Measurements from ENCODE around the gene WDR47. TPM values are rescaled to one million over a fixed set of nuclear protein-coding genes. Genes with fewer than 3 reads are reported as not detected.

WDR47 gene
- total RNA-seq, 1 experiment from 2014 or later = 3.6 TPM

DNA sequence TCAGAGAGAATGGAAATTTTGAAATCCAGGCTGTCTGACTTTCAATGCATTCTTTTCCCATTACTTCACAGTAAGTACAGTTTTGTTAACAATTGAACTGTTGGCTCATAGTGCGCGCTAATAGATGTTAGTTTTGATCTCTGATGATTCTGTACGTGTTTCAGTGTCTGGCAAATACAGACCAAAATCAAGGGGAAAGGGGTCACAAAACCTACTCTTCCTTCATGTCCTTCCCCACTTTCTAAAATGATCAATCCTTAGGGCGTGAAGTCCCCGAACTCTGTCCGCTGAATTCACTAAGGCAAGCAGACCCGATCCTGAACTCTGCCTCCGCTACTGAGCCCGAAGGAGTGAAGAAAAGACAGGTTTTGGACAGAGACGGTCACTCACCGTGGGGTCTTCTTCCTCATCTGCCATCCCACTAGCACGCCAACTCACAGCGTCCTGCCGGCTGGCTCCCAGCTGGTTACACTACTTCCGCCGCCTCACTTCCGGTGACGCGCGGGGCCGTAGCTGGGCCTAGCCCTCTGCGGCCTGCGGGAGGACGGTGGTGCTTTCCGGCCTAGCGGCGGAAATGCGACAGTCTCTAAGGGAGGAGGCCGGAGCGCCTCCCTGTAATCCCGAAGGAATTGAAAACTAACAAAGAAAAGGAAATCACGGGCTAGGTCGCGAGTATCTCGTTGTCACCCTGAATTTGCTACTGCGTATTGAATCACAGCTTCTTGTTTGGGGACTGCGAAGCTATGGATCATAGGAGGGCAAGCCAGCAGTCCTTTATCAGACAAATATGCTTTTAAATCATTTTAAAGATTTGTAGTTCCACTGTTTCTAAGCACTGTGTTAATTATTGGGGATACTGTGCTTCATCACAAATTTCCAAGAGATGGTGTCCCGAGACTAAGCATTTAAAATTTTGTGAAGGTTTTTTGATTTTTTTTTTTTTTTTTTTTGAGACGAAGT lies 33.9 kb upstream of the WDR47 start, which contains the start of gene TAF13:
Gene TAF13 (minus strand): TSS at position 473 of the 960 bp plus-strand sequence. CDS start 56 bp downstream, at position 417.
- H3K36me3 Mint-ChIP-seq (ENCODE audit: insufficient read depth, unreplicated experiment) = peaks cover 8% of the 10 kb centered on the region
- H3K27me3 ChIP-seq (replicated peaks; ENCODE audit: control insufficient read depth, insufficient read depth, low read length) = no peaks in the 10 kb centered on the region
- TF ChIP-seq, protein P1, sequence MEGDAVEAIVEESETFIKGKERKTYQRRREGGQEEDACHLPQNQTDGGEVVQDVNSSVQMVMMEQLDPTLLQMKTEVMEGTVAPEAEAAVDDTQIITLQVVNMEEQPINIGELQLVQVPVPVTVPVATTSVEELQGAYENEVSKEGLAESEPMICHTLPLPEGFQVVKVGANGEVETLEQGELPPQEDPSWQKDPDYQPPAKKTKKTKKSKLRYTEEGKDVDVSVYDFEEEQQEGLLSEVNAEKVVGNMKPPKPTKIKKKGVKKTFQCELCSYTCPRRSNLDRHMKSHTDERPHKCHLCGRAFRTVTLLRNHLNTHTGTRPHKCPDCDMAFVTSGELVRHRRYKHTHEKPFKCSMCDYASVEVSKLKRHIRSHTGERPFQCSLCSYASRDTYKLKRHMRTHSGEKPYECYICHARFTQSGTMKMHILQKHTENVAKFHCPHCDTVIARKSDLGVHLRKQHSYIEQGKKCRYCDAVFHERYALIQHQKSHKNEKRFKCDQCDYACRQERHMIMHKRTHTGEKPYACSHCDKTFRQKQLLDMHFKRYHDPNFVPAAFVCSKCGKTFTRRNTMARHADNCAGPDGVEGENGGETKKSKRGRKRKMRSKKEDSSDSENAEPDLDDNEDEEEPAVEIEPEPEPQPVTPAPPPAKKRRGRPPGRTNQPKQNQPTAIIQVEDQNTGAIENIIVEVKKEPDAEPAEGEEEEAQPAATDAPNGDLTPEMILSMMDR (IDR thresholded peaks at IDR 0.05; ENCODE audit: insufficient read depth in 1 of 2, low read depth in 1 of 2, low read length in 1 of 2, severe bottlenecking in 1 of 2, unreplicated experiment in 1 of 2) = no peak
- intact Hi-C loops (cut with micrococcal nuclease; ENCODE audit: unreplicated experiment) = loop anchor here (2.0 kb wide), 1 partner anchor 35 kb away; no protein-coding TSS in a partner anchor
- no peaks in the 10 kb centered on the region for H3K9me3 ChIP-seq
- peak; percentile 89 to 91 for DNase-seq
- ChIA-PET POLR2A (interaction anchor here (1.0 to 1.2 kb wide), 4 partner anchors 15 to 59 kb away, joined by 5 to 12 read pairs (median 10); partner anchors contain the start of genes TMEM167B and WDR47), CTCF (interaction anchor here (0.7 to 0.8 kb wide), 3 partner anchors 13 to 128 kb away, joined by 3 to 6 read pairs (median 6); no protein-coding TSS in a partner anchor)
- H3K4me3 Mint-ChIP-seq (ENCODE audit: unreplicated experiment) = peak within 1 kb of the TSS; percentile 95
- H3K9me3 Mint-ChIP-seq (ENCODE audit: unreplicated experiment) = no peaks in the 10 kb centered on the region
- peak within 1 kb of the TSS; percentile 71 for H3K4me3 ChIP-seq (ENCODE audit: low read depth, low read length)
- BruUV-seq (replicated peaks) = TSS peak; percentile 88
- H3K27me3 Mint-ChIP-seq (ENCODE audit: insufficient read depth, unreplicated experiment) = no peaks in the 10 kb centered on the region
- H3K4me1 Mint-ChIP-seq (ENCODE audit: low read depth, unreplicated experiment) = no peaks in the 10 kb centered on the region
- H3K4me1 ChIP-seq = peaks cover under 1% of the 10 kb centered on the region; the same call in 1 of the 2 replicates
- H3K27ac Mint-ChIP-seq (ENCODE audit: unreplicated experiment) = peak within 1 kb of the TSS; percentile 97
- H3K36me3 ChIP-seq (ENCODE audit: control insufficient read depth, insufficient read depth, low read length) = no peaks in the 10 kb centered on the region

DNA sequence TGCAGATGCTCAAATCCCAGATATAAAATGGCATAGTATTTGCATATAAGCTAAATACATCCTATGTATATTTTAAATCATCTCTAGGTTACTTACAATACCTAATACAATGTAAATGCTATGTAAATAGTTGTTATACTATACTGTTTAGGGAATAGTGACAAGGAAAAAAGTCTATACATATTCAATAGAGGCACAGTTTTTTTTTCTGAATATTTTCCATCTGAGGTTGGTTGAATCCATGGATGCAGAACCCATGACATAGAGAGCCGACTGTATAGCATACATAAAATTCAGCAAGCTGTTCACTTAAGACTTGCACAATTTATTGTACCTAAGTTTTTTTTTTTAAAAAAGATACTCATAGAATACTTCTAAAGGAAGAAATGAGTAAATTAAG lies 27.4 kb upstream of the WDR47 start:
- H3K4me3 ChIP-seq (ENCODE audit: low read depth, low read length) = no peak overlapping the region
- CTCF ChIA-PET = no interaction called here
- no peaks in the 10 kb centered on the region for H3K27me3 ChIP-seq (replicated peaks; ENCODE audit: control insufficient read depth, insufficient read depth, low read length)
- Mint-ChIP-seq H3K9me3 (ENCODE audit: unreplicated experiment) (no peaks in the 10 kb centered on the region), H3K4me3 (ENCODE audit: unreplicated experiment) (no peak overlapping the region), H3K36me3 (ENCODE audit: insufficient read depth, unreplicated experiment) (peaks cover 7% of the 10 kb centered on the region), H3K27me3 (ENCODE audit: insufficient read depth, unreplicated experiment) (no peaks in the 10 kb centered on the region), H3K4me1 (ENCODE audit: low read depth, unreplicated experiment) (no peaks in the 10 kb centered on the region), H3K27ac (ENCODE audit: unreplicated experiment) (no peak overlapping the region)
- BruUV-seq (replicated peaks) = no TSS peak
- TF ChIP-seq, protein P1 (IDR thresholded peaks at IDR 0.05; ENCODE audit: insufficient read depth in 1 of 2, low read depth in 1 of 2, low read length in 1 of 2, severe bottlenecking in 1 of 2, unreplicated experiment in 1 of 2) = no peak
- no peaks in the 10 kb centered on the region for H3K9me3 ChIP-seq
- DNase-seq = no peak
- H3K4me1 ChIP-seq = peaks cover 3% of the 10 kb centered on the region; the same call in 1 of the 2 replicates
- no peaks in the 10 kb centered on the region for H3K36me3 ChIP-seq (ENCODE audit: control insufficient read depth, insufficient read depth, low read length)
- intact Hi-C loops (cut with micrococcal nuclease; ENCODE audit: unreplicated experiment) = no loop called here
- POLR2A ChIA-PET = interaction anchor here (0.8 kb wide), 1 partner anchor 28 kb away, joined by 3 read pairs; the partner anchor contains the start of gene WDR47

DNA sequence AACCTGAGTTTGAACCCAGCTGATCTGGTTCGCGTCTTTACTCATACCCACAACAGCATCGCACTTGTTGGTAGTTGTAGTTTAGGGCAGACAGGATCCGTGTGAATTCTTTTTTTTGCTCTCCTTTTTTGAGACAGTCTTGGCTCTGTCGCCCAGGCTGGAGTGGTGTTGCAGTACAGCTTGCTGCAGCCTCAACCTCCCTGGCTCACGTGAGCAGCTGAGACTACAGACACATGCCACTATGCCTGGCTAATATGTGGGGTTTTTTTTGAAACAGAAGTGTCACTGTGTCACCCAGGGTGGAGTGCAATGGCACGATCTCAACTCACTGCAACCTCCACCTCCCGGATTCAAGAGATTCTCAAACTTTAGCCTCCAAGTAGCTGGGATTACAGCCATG lies 26.0 kb upstream of the WDR47 start:
- no peaks in the 10 kb centered on the region for H3K27me3 ChIP-seq (replicated peaks; ENCODE audit: control insufficient read depth, insufficient read depth, low read length)
- H3K4me1 ChIP-seq = peaks cover 3% of the 10 kb centered on the region; the same call in 1 of the 2 replicates
- Mint-ChIP-seq H3K27ac (ENCODE audit: unreplicated experiment) (no peak overlapping the region), H3K4me1 (ENCODE audit: low read depth, unreplicated experiment) (no peaks in the 10 kb centered on the region), H3K36me3 (ENCODE audit: insufficient read depth, unreplicated experiment) (peaks cover 7% of the 10 kb centered on the region), H3K27me3 (ENCODE audit: insufficient read depth, unreplicated experiment) (no peaks in the 10 kb centered on the region), H3K9me3 (ENCODE audit: unreplicated experiment) (no peaks in the 10 kb centered on the region), H3K4me3 (ENCODE audit: unreplicated experiment) (no peak overlapping the region)
- no peak for DNase-seq
- no TSS peak for BruUV-seq (replicated peaks)
- CTCF ChIA-PET = no interaction called here
- POLR2A ChIA-PET = no interaction called here
- TF ChIP-seq, protein P1 (IDR thresholded peaks at IDR 0.05; ENCODE audit: insufficient read depth in 1 of 2, low read depth in 1 of 2, low read length in 1 of 2, severe bottlenecking in 1 of 2, unreplicated experiment in 1 of 2) = no peak
- H3K4me3 ChIP-seq (ENCODE audit: low read depth, low read length) = no peak overlapping the region
- H3K36me3 ChIP-seq (ENCODE audit: control insufficient read depth, insufficient read depth, low read length) = no peaks in the 10 kb centered on the region
- intact Hi-C loops (cut with micrococcal nuclease; ENCODE audit: unreplicated experiment) = no loop called here
- no peaks in the 10 kb centered on the region for H3K9me3 ChIP-seq
